Measurements from ENCODE around the gene GRN. TPM values are rescaled to one million over a fixed set of nuclear protein-coding genes. Genes with fewer than 3 reads are reported as not detected.

The GRN gene
- total RNA-seq, 4 donors from 2014 or later = 169 to 313 (median 260) TPM

GRCh38 chr17:44311562-44312181 lies 33.4 kb upstream of the GRN start:
- intact Hi-C loops (cut with DNase I) = no loop called here
- WGBS = 94% methylated on average over 2 of the region's 5 CpGs
- Histone ChIP-seq H3K4me1 (peaks cover 21 to 46% (median 42%) of the 10 kb centered on the region in 4 donors), H3K27ac (replicated peaks in 1 of 4) (no peak overlapping the region), H3K9me3 (no peaks in the 10 kb centered on the region), H3K27me3 (peaks cover 9 to 54% (median 29%) of the 10 kb centered on the region in 4 donors), H3K36me3 (no peaks in the 10 kb centered on the region), H3K4me3 (no peak overlapping the region)
- TF ChIP-seq EP300 (IDR thresholded peaks at IDR 0.05) (no peak), CTCF (IDR thresholded peaks at IDR 0.05) (no peak), POLR2AphosphoS5 (IDR thresholded peaks at IDR 0.05) (no peak), POLR2A (IDR thresholded peaks at IDR 0.05; ENCODE audit: low read depth) (no peak)
- no peak for DNase-seq (ENCODE audit: extremely low spot score)

- no peak overlapping the region for H3K27ac ChIP-seq (replicated peaks in 1 of 4)
- no peak overlapping the region for H3K4me3 ChIP-seq
- peaks cover 9 to 62% (median 38%) of the 10 kb centered on the region in 4 donors for H3K27me3 ChIP-seq
- peaks cover 17 to 43% (median 38%) of the 10 kb centered on the region in 4 donors for H3K4me1 ChIP-seq
- no peaks in the 10 kb centered on the region for H3K9me3 ChIP-seq
- no peak for TF ChIP-seq EP300 (IDR thresholded peaks at IDR 0.05)
- no peak for TF ChIP-seq CTCF (IDR thresholded peaks at IDR 0.05)
- no peak for TF ChIP-seq POLR2A (IDR thresholded peaks at IDR 0.05; ENCODE audit: low read depth)
- TF ChIP-seq POLR2AphosphoS5 (IDR thresholded peaks at IDR 0.05) = no peak
- intact Hi-C loops (cut with DNase I) = no loop called here
- no peaks in the 10 kb centered on the region for H3K36me3 ChIP-seq
- WGBS = 71% methylated on average over 15 of the region's 17 CpGs
- no peak for DNase-seq (ENCODE audit: extremely low spot score)
These were observed 32.6 kb upstream of the GRN start for GRCh38 chr17:44312396-44313104.

- intact Hi-C loops (cut with DNase I) = no loop called here
These were observed 31.1 kb upstream of the GRN start for GRCh38 chr17:44314031-44314430.

GRCh38 chr17:44314524-44314868 lies 30.6 kb upstream of the GRN start:
- no peaks in the 10 kb centered on the region for H3K9me3 ChIP-seq
- WGBS = 32% methylated on average over 8 of the region's 11 CpGs
- no peak overlapping the region for H3K4me3 ChIP-seq
- no peak overlapping the region for H3K27ac ChIP-seq (replicated peaks in 1 of 4)
- no peak for TF ChIP-seq POLR2AphosphoS5 (IDR thresholded peaks at IDR 0.05)
- TF ChIP-seq CTCF (IDR thresholded peaks at IDR 0.05) = no peak
- TF ChIP-seq POLR2A (IDR thresholded peaks at IDR 0.05; ENCODE audit: low read depth) = no peak
- TF ChIP-seq EP300 (IDR thresholded peaks at IDR 0.05) = no peak
- DNase-seq (ENCODE audit: extremely low spot score) = no peak
- H3K4me1 ChIP-seq = peaks cover 5 to 25% (median 19%) of the 10 kb centered on the region in 4 donors
- intact Hi-C loops (cut with DNase I) = no loop called here
- peaks cover 1 to 7% (median 4%) of the 10 kb centered on the region in 4 donors for H3K36me3 ChIP-seq
- H3K27me3 ChIP-seq = peaks cover 9 to 69% (median 39%) of the 10 kb centered on the region in 4 donors

More at GRCh38 chr17:44314031-44314430, 31.1 kb upstream of the GRN start:
- Histone ChIP-seq H3K27me3 (peaks cover 9 to 69% (median 39%) of the 10 kb centered on the region in 4 donors), H3K9me3 (no peaks in the 10 kb centered on the region), H3K36me3 (peaks cover 0 to 2% (median 0%) of the 10 kb centered on the region in 4 donors), H3K4me3 (no peak overlapping the region), H3K27ac (replicated peaks in 1 of 4) (no peak overlapping the region), H3K4me1 (peaks cover 5 to 28% (median 23%) of the 10 kb centered on the region in 4 donors)
- TF ChIP-seq POLR2A (IDR thresholded peaks at IDR 0.05; ENCODE audit: low read depth) (no peak), EP300 (IDR thresholded peaks at IDR 0.05) (no peak), POLR2AphosphoS5 (IDR thresholded peaks at IDR 0.05) (no peak), CTCF (IDR thresholded peaks at IDR 0.05) (no peak)
- WGBS = 71% methylated on average over 7 of the region's 7 CpGs
- DNase-seq (ENCODE audit: extremely low spot score) = no peak
